GM19438 (cell line): ENCODE results near the gene ZMYM3.

Source experiments
- ATAC-seq: cut with Tn5 transposase; IDR thresholded peaks from one replicate; pipeline ENCODE4 v1.9.1; 2021; ENCODE audit warnings: low read depth; ENCODE audit not compliant: unreplicated experiment

The ZMYM3 gene

GRCh38 chrX:71253253-71254091 lies 468 bp downstream of the ZMYM3 start:
- no peak for ATAC-seq

GRCh38 chrX:71252221-71252620 lies 1.7 kb downstream of the ZMYM3 start:
- no peak for ATAC-seq

- ATAC-seq, result no peak
Measured at GRCh38 chrX:71251466-71251973, 2.4 kb downstream of the ZMYM3 start.

- no peak for ATAC-seq
Measured at GRCh38 chrX:71250841-71251240, 3.1 kb downstream of the ZMYM3 start.

- ATAC-seq, result no peak
Measured at GRCh38 chrX:71245159-71245558, 8.8 kb downstream of the ZMYM3 start.

GRCh38 chrX:71244359-71245128 lies 9.4 kb downstream of the ZMYM3 start:
- ATAC-seq, result no peak

GRCh38 chrX:71241301-71241700 lies 12.6 kb downstream of the ZMYM3 start:
- ATAC-seq, result no peak

GRCh38 chrX:71239781-71240180 lies 14.2 kb downstream of the ZMYM3 start:
- no peak for ATAC-seq

- ATAC-seq, result no peak
Measured at GRCh38 chrX:71236836-71237235, 17.1 kb downstream of the ZMYM3 start.

- ATAC-seq, result no peak
Measured at GRCh38 chrX:71235482-71235881, 18.5 kb downstream of the ZMYM3 start.

GRCh38 chrX:71228063-71228642 lies 25.8 kb downstream of the ZMYM3 start:
- no peak for ATAC-seq

- ATAC-seq, result no peak
Measured at GRCh38 chrX:71227370-71228062, 26.4 kb downstream of the ZMYM3 start.

GRCh38 chrX:71225676-71226075 lies 28.3 kb downstream of the ZMYM3 start:
- ATAC-seq, result no peak

- no peak for ATAC-seq
Measured at GRCh38 chrX:71225009-71225408, 28.9 kb downstream of the ZMYM3 start.

- ATAC-seq, result no peak
Measured at GRCh38 chrX:71224098-71224708, 29.7 kb downstream of the ZMYM3 start.

GRCh38 chrX:71222929-71223328 lies 31.0 kb downstream of the ZMYM3 start, which contains the start of gene GJB1:
GJB1 (plus strand) TSS chrX:71223224; CDS start chrX:71223708, 484 bp downstream.
- no peak for ATAC-seq

- no peak for ATAC-seq
Measured at GRCh38 chrX:71221145-71221544, 32.8 kb downstream of the ZMYM3 start.

- no peak for ATAC-seq
Measured at GRCh38 chrX:71217298-71217697, 36.6 kb downstream of the ZMYM3 start.

- no peak for ATAC-seq
Measured at GRCh38 chrX:71216485-71216884, 37.5 kb downstream of the ZMYM3 start.

GRCh38 chrX:71215338-71215912 lies 38.5 kb downstream of the ZMYM3 start:
- no peak for ATAC-seq
